ENCODE data around the gene STT3A. TPM values are rescaled to one million over a fixed set of nuclear protein-coding genes. Genes with fewer than 3 reads are reported as not detected.

The STT3A gene
- total RNA-seq, 1 experiment from 2014 or later: 229 TPM

DNA sequence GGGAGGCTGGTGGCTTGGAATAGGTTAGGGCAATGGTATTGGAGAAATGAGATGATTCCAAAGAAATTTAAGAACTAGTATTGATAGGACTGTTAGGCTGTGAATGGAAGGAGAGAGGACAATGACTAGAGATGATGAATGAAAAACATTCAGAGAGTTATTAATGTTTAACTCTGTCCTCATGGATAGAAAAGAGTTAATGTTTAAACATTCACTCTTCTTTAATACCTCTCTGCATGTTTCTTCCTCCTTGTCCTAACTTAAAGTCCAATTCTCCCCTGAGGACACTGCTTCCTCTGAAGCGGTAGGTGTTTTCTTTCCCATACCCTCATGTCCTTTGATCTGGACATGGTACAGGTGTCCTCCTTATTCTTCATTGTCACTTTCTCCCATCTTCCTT lies 45.7 kb downstream of the STT3A start:
- in situ Hi-C loops (cut with HindIII; ENCODE audit: low pct_unique_long_range_greater_than_20kb, low sequenced_read_pairs) (no loop called here), intact Hi-C loops (cut with micrococcal nuclease; ENCODE audit: unreplicated experiment) (no loop called here)
- Histone ChIP-seq H3K27ac (ENCODE audit: low read length) (no peak overlapping the region), H3K4me1 (ENCODE audit: control insufficient read depth, insufficient read depth, low read length) (no peaks in the 10 kb centered on the region), H3K4me3 (ENCODE audit: low read depth in 2 of 2, low read length in 2 of 2) (no peak overlapping the region), H3K27me3 (ENCODE audit: control insufficient read depth, insufficient read depth, low read length) (no peaks in the 10 kb centered on the region), H3K36me3 (ENCODE audit: control insufficient read depth, insufficient read depth, low read length) (peaks cover 46% of the 10 kb centered on the region), H3K9me3 (ENCODE audit: control insufficient read depth, insufficient read depth, low read depth, low read length) (no peaks in the 10 kb centered on the region)
- no peak for TF ChIP-seq TCF7L2 (IDR thresholded peaks at IDR 0.05; ENCODE audit: low read depth, low read length)
- TF ChIP-seq POLR2AphosphoS5 (IDR thresholded peaks at IDR 0.05; ENCODE audit: low read depth, low read length): no peak
- TF ChIP-seq, protein P1, sequence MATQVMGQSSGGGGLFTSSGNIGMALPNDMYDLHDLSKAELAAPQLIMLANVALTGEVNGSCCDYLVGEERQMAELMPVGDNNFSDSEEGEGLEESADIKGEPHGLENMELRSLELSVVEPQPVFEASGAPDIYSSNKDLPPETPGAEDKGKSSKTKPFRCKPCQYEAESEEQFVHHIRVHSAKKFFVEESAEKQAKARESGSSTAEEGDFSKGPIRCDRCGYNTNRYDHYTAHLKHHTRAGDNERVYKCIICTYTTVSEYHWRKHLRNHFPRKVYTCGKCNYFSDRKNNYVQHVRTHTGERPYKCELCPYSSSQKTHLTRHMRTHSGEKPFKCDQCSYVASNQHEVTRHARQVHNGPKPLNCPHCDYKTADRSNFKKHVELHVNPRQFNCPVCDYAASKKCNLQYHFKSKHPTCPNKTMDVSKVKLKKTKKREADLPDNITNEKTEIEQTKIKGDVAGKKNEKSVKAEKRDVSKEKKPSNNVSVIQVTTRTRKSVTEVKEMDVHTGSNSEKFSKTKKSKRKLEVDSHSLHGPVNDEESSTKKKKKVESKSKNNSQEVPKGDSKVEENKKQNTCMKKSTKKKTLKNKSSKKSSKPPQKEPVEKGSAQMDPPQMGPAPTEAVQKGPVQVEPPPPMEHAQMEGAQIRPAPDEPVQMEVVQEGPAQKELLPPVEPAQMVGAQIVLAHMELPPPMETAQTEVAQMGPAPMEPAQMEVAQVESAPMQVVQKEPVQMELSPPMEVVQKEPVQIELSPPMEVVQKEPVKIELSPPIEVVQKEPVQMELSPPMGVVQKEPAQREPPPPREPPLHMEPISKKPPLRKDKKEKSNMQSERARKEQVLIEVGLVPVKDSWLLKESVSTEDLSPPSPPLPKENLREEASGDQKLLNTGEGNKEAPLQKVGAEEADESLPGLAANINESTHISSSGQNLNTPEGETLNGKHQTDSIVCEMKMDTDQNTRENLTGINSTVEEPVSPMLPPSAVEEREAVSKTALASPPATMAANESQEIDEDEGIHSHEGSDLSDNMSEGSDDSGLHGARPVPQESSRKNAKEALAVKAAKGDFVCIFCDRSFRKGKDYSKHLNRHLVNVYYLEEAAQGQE (IDR thresholded peaks at IDR 0.05; ENCODE audit: insufficient read depth in 1 of 2, low read depth in 2 of 2, low read length in 1 of 2): no peak
- TF ChIP-seq SIN3A (IDR thresholded peaks at IDR 0.05; ENCODE audit: borderline replicate concordance, insufficient read depth, low read depth, low read length): no peak
- TF ChIP-seq, protein P2, sequence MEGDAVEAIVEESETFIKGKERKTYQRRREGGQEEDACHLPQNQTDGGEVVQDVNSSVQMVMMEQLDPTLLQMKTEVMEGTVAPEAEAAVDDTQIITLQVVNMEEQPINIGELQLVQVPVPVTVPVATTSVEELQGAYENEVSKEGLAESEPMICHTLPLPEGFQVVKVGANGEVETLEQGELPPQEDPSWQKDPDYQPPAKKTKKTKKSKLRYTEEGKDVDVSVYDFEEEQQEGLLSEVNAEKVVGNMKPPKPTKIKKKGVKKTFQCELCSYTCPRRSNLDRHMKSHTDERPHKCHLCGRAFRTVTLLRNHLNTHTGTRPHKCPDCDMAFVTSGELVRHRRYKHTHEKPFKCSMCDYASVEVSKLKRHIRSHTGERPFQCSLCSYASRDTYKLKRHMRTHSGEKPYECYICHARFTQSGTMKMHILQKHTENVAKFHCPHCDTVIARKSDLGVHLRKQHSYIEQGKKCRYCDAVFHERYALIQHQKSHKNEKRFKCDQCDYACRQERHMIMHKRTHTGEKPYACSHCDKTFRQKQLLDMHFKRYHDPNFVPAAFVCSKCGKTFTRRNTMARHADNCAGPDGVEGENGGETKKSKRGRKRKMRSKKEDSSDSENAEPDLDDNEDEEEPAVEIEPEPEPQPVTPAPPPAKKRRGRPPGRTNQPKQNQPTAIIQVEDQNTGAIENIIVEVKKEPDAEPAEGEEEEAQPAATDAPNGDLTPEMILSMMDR (IDR thresholded peaks at IDR 0.05): no peak
- no peak for ATAC-seq
- TSS peak; percentile 19 for BruUV-seq (replicated peaks)
- ChIA-PET POLR2A (no interaction called here), CTCF (no interaction called here)
- no peak for DNase-seq (ENCODE audit: low read depth, low spot score)

DNA sequence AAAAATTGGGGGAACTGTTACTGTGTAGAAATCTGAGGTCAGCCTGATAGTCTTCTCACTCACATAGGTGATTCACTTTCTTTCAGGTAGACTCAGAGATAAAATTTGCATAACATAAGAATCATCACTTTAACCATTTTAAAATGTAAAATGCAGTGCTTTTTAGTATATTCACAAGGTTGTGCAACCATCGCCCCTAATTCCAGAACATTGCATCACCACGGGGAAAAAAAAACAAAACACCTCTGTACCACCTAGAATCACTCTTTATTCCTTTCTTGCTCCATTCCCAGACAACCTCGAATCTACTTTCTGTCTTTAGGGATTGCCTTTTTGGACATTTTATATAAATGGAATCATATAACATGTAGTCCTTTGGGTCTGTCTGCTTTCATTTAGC lies 53.2 kb downstream of the STT3A start:
- H3K36me3 ChIP-seq (ENCODE audit: control insufficient read depth, insufficient read depth, low read length): peaks cover 29% of the 10 kb centered on the region; the same call in 1 of the 2 replicates
- no peak overlapping the region for H3K27ac ChIP-seq (ENCODE audit: low read length)
- BruUV-seq (replicated peaks): no TSS peak
- ChIA-PET POLR2A (no interaction called here), CTCF (no interaction called here)
- TF ChIP-seq POLR2AphosphoS5 (IDR thresholded peaks at IDR 0.05; ENCODE audit: low read depth, low read length) (no peak), TCF7L2 (IDR thresholded peaks at IDR 0.05; ENCODE audit: low read depth, low read length) (no peak), SIN3A (IDR thresholded peaks at IDR 0.05; ENCODE audit: borderline replicate concordance, insufficient read depth, low read depth, low read length) (no peak)
- TF ChIP-seq, protein P2 (IDR thresholded peaks at IDR 0.05): no peak
- TF ChIP-seq, protein P1 (IDR thresholded peaks at IDR 0.05; ENCODE audit: insufficient read depth in 1 of 2, low read depth in 2 of 2, low read length in 1 of 2): no peak
- H3K9me3 ChIP-seq (ENCODE audit: control insufficient read depth, insufficient read depth, low read depth, low read length): no peaks in the 10 kb centered on the region
- intact Hi-C loops (cut with micrococcal nuclease; ENCODE audit: unreplicated experiment): no loop called here
- no peak for DNase-seq (ENCODE audit: low read depth, low spot score)
- no peak overlapping the region for H3K4me3 ChIP-seq (ENCODE audit: low read depth in 2 of 2, low read length in 2 of 2)
- H3K4me1 ChIP-seq (ENCODE audit: control insufficient read depth, insufficient read depth, low read length): no peaks in the 10 kb centered on the region
- ATAC-seq: no peak
- in situ Hi-C loops (cut with HindIII; ENCODE audit: low pct_unique_long_range_greater_than_20kb, low sequenced_read_pairs): no loop called here
- H3K27me3 ChIP-seq (ENCODE audit: control insufficient read depth, insufficient read depth, low read length): no peaks in the 10 kb centered on the region
